Thoracic aorta (tissue), 2 donors: ENCODE results near the gene CIBAR2. TPM values are rescaled to one million over a fixed set of nuclear protein-coding genes. Genes with fewer than 3 reads are reported as not detected.

Experiments used
- ATAC-seq: fragments of 150-250 bp; one replicate; pipeline ENCODE4 v1.8.0; 2017; ENCODE audit warnings: low read depth; ENCODE audit not compliant: insufficient number of reproducible peaks, low FRiP score
- DNase-seq: peaks from one replicate; pipeline ENCODE4 v3.0.0-alpha.2; 2020; ENCODE audit warnings: low spot score
- H3K27ac ChIP-seq, 2 donors: fragments of 200-600 bp; sonication (generic); 1 replicate in 1 of 2; 2 replicates in 1 of 2; pipeline ENCODE4 v1.5.1; 2016; ENCODE audit warnings: mild to moderate bottlenecking in 2 of 2, moderate library complexity in 2 of 2
- H3K27me3 ChIP-seq: fragments of 200-600 bp; sonication (generic); replicated peaks from 2 replicates; pipeline ENCODE4 v1.6.0; 2016; ENCODE audit warnings: mild to moderate bottlenecking; ENCODE audit not compliant: insufficient read depth
- H3K36me3 ChIP-seq: fragments of 200-600 bp; sonication (generic); one replicate; pipeline ENCODE4 v1.5.1; 2016
- H3K4me1 ChIP-seq, 2 donors: fragments of 200-600 bp; sonication (generic); 1 replicate in 1 of 2; 2 replicates in 1 of 2; pipeline versions ENCODE4 v1.5.1 to v1.6.0; 2016; ENCODE audit warnings: low read depth in 2 of 2, mild to moderate bottlenecking in 1 of 2; ENCODE audit not compliant: control insufficient read depth in 1 of 2
- H3K4me3 ChIP-seq: fragments of 200-600 bp; sonication (generic); 2 replicates; pipeline ENCODE4 v1.5.1; 2016; ENCODE audit warnings: mild to moderate bottlenecking
- H3K9me3 ChIP-seq: fragments of 200-600 bp; sonication (generic); 2 replicates; pipeline ENCODE4 v1.5.1; 2016
- total RNA-seq, 2 donors: library from RNA; depleted of rRNA; stranded (reverse); fragments of >200 nt; gene quantifications; one replicate each; pipeline versions ENCODE4 v1.1.0 to v1.2.3, GENCODE V29; 2016
- TF ChIP-seq, protein P1 (sequence below): fragments of 200-600 bp; sonication (generic); IDR thresholded peaks from one replicate; pipeline ENCODE4 v1.5.1; 2019; ENCODE audit warnings: antibody characterized with exemption

CIBAR2 gene
- total RNA-seq, 2 donors from 2014 or later = not detected

DNA sequence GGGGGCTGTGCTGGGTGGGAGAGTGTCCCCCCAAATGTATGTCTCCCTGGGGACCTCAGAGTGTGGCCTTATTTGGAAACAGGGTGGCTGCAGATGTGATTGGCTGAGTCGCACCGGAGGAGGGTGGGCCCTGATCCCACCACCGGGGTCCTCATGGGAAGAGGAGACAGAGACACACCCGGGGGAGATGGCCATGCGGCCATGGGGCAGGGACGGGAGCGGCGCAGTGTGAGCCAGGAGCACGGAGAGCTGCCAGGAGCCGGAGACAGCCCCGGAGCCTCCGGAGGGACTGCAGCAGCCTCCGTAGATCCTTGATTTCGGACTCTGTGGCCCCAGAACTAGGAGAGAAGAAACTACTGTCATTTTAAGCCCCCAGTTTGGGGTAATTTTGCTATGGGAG lies 1.6 kb upstream of the CIBAR2 start:
- DNase-seq = no peak
- H3K9me3 ChIP-seq = no peaks in the 10 kb centered on the region
- no peak overlapping the region for H3K27ac ChIP-seq
- no peaks in the 10 kb centered on the region for H3K36me3 ChIP-seq
- TF ChIP-seq, protein P1, sequence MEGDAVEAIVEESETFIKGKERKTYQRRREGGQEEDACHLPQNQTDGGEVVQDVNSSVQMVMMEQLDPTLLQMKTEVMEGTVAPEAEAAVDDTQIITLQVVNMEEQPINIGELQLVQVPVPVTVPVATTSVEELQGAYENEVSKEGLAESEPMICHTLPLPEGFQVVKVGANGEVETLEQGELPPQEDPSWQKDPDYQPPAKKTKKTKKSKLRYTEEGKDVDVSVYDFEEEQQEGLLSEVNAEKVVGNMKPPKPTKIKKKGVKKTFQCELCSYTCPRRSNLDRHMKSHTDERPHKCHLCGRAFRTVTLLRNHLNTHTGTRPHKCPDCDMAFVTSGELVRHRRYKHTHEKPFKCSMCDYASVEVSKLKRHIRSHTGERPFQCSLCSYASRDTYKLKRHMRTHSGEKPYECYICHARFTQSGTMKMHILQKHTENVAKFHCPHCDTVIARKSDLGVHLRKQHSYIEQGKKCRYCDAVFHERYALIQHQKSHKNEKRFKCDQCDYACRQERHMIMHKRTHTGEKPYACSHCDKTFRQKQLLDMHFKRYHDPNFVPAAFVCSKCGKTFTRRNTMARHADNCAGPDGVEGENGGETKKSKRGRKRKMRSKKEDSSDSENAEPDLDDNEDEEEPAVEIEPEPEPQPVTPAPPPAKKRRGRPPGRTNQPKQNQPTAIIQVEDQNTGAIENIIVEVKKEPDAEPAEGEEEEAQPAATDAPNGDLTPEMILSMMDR = no peak
- H3K4me3 ChIP-seq = no peak overlapping the region
- no peak for ATAC-seq
- peaks cover 5 to 7% of the 10 kb centered on the region in 2 donors for H3K4me1 ChIP-seq
- H3K27me3 ChIP-seq = no peaks in the 10 kb centered on the region

DNA sequence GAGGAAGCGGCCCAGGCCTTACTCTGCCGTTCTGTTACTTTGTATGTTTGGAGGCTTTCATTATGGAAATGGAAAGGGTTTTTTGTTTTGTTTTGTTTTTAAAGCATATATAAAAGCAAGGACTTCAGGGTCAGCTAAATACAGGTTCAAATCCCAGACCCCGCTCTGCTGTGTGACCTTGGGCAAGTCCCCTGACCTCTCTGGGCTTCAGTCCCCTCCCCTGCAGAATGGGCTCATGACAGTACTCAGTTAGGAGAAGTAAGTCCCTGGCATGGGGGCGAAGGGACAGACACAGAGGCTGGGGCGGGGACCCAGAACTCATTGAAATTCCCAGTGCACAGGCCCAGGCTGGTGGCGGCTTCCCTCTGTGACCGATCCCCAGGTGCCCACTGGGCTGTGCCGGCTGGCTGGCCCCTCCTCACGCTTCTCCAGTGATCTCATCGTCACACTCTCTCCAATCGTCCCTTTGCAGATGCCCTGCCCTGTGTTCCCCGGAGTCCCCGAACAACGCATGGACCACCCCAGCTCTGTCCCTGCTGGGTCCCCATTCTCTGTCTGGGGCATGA lies 979 bp upstream of the CIBAR2 start:
- TF ChIP-seq, protein P1 = no peak
- Histone ChIP-seq H3K27me3 (no peaks in the 10 kb centered on the region), H3K9me3 (no peaks in the 10 kb centered on the region), H3K27ac (no peak overlapping the region), H3K4me3 (no peak overlapping the region), H3K36me3 (no peaks in the 10 kb centered on the region), H3K4me1 (peaks cover 5 to 7% of the 10 kb centered on the region in 2 donors)
- DNase-seq (no peak), ATAC-seq (no peak)

DNA sequence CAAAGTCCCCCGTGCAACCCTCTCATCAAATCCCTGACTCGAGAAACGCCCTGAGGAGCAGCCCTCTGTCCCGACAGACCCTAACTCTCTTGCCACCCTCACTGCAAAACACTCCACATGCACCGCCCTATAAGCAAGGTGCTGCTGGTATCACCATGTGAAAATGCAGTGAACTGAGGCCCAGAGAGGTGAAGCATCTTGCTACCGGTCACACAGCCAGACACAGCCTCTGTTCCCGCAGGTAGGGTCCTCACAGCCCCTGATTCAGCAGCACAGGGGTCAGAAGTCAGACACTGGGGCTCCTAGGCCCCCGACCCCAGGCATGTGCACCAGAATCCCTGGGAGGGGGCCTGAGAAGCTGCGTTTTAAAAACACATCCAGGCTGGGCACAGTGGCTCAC lies 1.1 kb downstream of the CIBAR2 start:
- DNase-seq = no peak
- Histone ChIP-seq H3K4me3 (no peak overlapping the region), H3K36me3 (no peaks in the 10 kb centered on the region), H3K27me3 (no peaks in the 10 kb centered on the region), H3K4me1 (peaks cover 5 to 7% of the 10 kb centered on the region in 2 donors), H3K27ac (no peak overlapping the region), H3K9me3 (no peaks in the 10 kb centered on the region)
- TF ChIP-seq, protein P1 = no peak
- ATAC-seq = no peak

DNA sequence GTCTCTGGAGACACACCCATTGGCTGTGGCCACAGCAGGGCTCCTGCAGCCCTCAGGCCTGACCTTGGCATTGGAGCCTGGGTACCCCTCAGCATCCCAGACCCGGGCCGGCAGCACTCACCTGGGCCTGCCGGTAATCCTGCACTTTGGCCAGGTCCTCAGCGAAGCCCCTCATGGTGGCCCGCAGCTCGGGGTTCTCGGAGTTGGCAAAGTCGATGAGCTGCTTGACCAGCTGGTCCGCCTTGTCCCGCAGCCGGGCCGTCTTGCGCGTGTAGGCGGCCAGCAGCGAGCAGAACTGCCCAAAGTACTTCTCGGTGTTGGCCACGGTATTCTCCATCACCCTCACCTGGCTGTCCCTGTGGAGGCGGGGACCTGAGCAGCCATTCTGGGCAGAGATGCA lies 2.2 kb downstream of the CIBAR2 start:
- TF ChIP-seq, protein P1 = no peak
- Histone ChIP-seq H3K4me1 (peaks cover 4 to 5% of the 10 kb centered on the region in 2 donors), H3K36me3 (no peaks in the 10 kb centered on the region), H3K27ac (no peak overlapping the region), H3K4me3 (no peak overlapping the region), H3K9me3 (no peaks in the 10 kb centered on the region), H3K27me3 (no peaks in the 10 kb centered on the region)
- DNase-seq (no peak), ATAC-seq (no peak)

DNA sequence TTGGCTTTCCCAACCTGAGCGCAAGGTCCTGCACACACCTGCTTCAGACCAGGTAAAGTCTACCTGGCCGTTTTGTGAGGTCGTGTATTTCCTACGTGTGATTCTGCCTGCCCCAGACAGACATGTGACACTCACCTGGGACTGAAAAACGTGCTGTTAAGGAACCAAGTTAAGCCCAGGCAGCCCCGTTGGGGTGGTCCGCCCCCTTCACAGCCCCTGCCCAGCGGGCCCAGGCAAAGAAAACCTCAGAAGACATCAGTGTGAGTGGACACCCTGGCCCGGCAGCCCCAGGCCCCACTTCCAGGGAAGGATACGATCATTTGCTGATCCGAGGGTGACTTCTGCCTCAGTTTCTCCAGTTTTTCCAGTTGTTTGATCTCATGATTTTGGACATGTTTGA lies 4.7 kb downstream of the CIBAR2 start:
- Histone ChIP-seq H3K27me3 (no peaks in the 10 kb centered on the region), H3K27ac (no peak overlapping the region), H3K4me3 (no peak overlapping the region), H3K36me3 (no peaks in the 10 kb centered on the region), H3K4me1 (no peaks in the 10 kb centered on the region), H3K9me3 (no peaks in the 10 kb centered on the region)
- DNase-seq = no peak
- ATAC-seq = no peak
- TF ChIP-seq, protein P1 = no peak
